NT2/D1 (cell line): ENCODE results near the gene MPO.

Source experiments
- DNase-seq: peaks from one replicate; pipeline ENCODE4 v3.0.0-alpha.2; 2011; ENCODE audit warnings: low read depth, low spot score
- H3K27me3 ChIP-seq: 2 replicates; pipeline ENCODE4 v1.6.0; 2011; ENCODE audit warnings: mild to moderate bottlenecking; ENCODE audit not compliant: insufficient read length, insufficient read depth
- H3K36me3 ChIP-seq: 2 replicates; pipeline ENCODE4 v1.6.1; 2011; ENCODE audit warnings: mild to moderate bottlenecking, low read length, mixed read lengths; ENCODE audit not compliant: insufficient read depth, insufficient read length
- H3K4me1 ChIP-seq: 2 replicates; pipeline ENCODE4 v1.5.1; 2011; ENCODE audit not compliant: insufficient read depth, insufficient read length
- H3K4me3 ChIP-seq: 2 replicates; pipeline ENCODE4 v1.5.1; 2011; ENCODE audit warnings: low read depth; ENCODE audit not compliant: insufficient read length
- H3K9ac ChIP-seq: 2 replicates; pipeline ENCODE4 v1.6.0; 2011; ENCODE audit warnings: low read depth; ENCODE audit not compliant: insufficient read length
- H3K9me3 ChIP-seq: 2 replicates; pipeline ENCODE4 v1.5.1; 2011; ENCODE audit warnings: mild to moderate bottlenecking, low read length; ENCODE audit not compliant: insufficient read depth
- SUZ12 ChIP-seq: IDR thresholded peaks from 2 replicates; pipeline ENCODE4 v1.6.1; 2011; ENCODE audit not compliant: insufficient read length, insufficient read depth; ENCODE audit errors: extremely low read depth
- YY1 ChIP-seq: IDR thresholded peaks from 2 replicates; pipeline ENCODE4 v1.6.1; 2011; ENCODE audit not compliant: insufficient read length, insufficient read depth
- ZNF274 ChIP-seq: IDR thresholded peaks from 2 replicates; pipeline ENCODE4 v1.6.1; 2011; ENCODE audit warnings: mild to moderate bottlenecking, low read depth, low read length

MPO gene

GRCh38 chr17:58284613-58285421, 4.1 kb upstream of the MPO start:
- no peak for DNase-seq
- Histone ChIP-seq H3K4me1 (peaks cover 7% of the 10 kb centered on the region), H3K36me3 (no peaks in the 10 kb centered on the region), H3K4me3 (no peak overlapping the region), H3K27me3 (no peaks in the 10 kb centered on the region), H3K9ac (no peak overlapping the region), H3K9me3 (no peaks in the 10 kb centered on the region)
- TF ChIP-seq YY1, result no peak
- TF ChIP-seq SUZ12, result no peak
- TF ChIP-seq ZNF274, result no peak

GRCh38 chr17:58283674-58284612, 3.2 kb upstream of the MPO start:
- no peaks in the 10 kb centered on the region for H3K9me3 ChIP-seq
- no peaks in the 10 kb centered on the region for H3K27me3 ChIP-seq
- TF ChIP-seq YY1 (no peak), SUZ12 (no peak), ZNF274 (no peak)
- no peak for DNase-seq
- no peak overlapping the region for H3K4me3 ChIP-seq
- no peaks in the 10 kb centered on the region for H3K36me3 ChIP-seq
- H3K4me1 ChIP-seq, result peaks cover 7% of the 10 kb centered on the region
- no peak overlapping the region for H3K9ac ChIP-seq

- no peak overlapping the region for H3K4me3 ChIP-seq
- DNase-seq, result no peak
- H3K9ac ChIP-seq, result no peak overlapping the region
- H3K4me1 ChIP-seq, result peaks cover 7% of the 10 kb centered on the region
- H3K27me3 ChIP-seq, result no peaks in the 10 kb centered on the region
- no peaks in the 10 kb centered on the region for H3K36me3 ChIP-seq
- H3K9me3 ChIP-seq, result no peaks in the 10 kb centered on the region
- no peak for TF ChIP-seq SUZ12
These were observed 1.7 kb upstream of the MPO start for GRCh38 chr17:58282442-58282841.

- TF ChIP-seq SUZ12, result no peak
- TF ChIP-seq ZNF274, result no peak
- no peak for TF ChIP-seq YY1
- H3K27me3 ChIP-seq, result no peaks in the 10 kb centered on the region
- DNase-seq, result no peak
- H3K4me1 ChIP-seq, result peaks cover 7% of the 10 kb centered on the region
- H3K9ac ChIP-seq, result no peak overlapping the region
- H3K36me3 ChIP-seq, result no peaks in the 10 kb centered on the region
- no peaks in the 10 kb centered on the region for H3K9me3 ChIP-seq
- no peak overlapping the region for H3K4me3 ChIP-seq
These were observed 826 bp upstream of the MPO start for GRCh38 chr17:58281511-58282011.

- Histone ChIP-seq H3K9ac (no peak overlapping the region), H3K9me3 (no peaks in the 10 kb centered on the region), H3K4me1 (peaks cover 7% of the 10 kb centered on the region), H3K36me3 (no peaks in the 10 kb centered on the region), H3K4me3 (no peak overlapping the region), H3K27me3 (no peaks in the 10 kb centered on the region)
- no peak for DNase-seq
- no peak for TF ChIP-seq ZNF274
- TF ChIP-seq YY1, result no peak
- no peak for TF ChIP-seq SUZ12
These were observed 827 bp downstream of the MPO start for GRCh38 chr17:58279736-58280479.

- no peak overlapping the region for H3K4me3 ChIP-seq
- H3K9ac ChIP-seq, result no peak overlapping the region
- no peaks in the 10 kb centered on the region for H3K36me3 ChIP-seq
- H3K9me3 ChIP-seq, result no peaks in the 10 kb centered on the region
- TF ChIP-seq YY1, result no peak
- no peak for TF ChIP-seq ZNF274
- no peak for TF ChIP-seq SUZ12
- no peaks in the 10 kb centered on the region for H3K27me3 ChIP-seq
- H3K4me1 ChIP-seq, result peaks cover 5% of the 10 kb centered on the region
- no peak for DNase-seq
These were observed 1.6 kb downstream of the MPO start for GRCh38 chr17:58279016-58279711.

- Histone ChIP-seq H3K36me3 (no peaks in the 10 kb centered on the region), H3K27me3 (no peaks in the 10 kb centered on the region), H3K4me3 (no peak overlapping the region), H3K9ac (no peak overlapping the region), H3K9me3 (no peaks in the 10 kb centered on the region), H3K4me1 (peaks cover under 1% of the 10 kb centered on the region)
- no peak for DNase-seq
- TF ChIP-seq YY1, result no peak
- TF ChIP-seq SUZ12, result no peak
- TF ChIP-seq ZNF274, result no peak
These were observed 2.1 kb downstream of the MPO start for GRCh38 chr17:58278661-58279015.
